ENCODE results near the gene ZNF883.

GRCh38 chr9:112939418-112939817 lies 72.6 kb downstream of the ZNF883 start:
- no peak for TF ChIP-seq POLR2AphosphoS5 (IDR thresholded peaks at IDR 0.05; ENCODE audit: low read depth, low read length)
- no peak for TF ChIP-seq CTCF (IDR thresholded peaks at IDR 0.05; ENCODE audit: control extremely low read depth in 1 of 3, insufficient read depth in 1 of 3, low read depth in 1 of 3, low read length in 3 of 3)
- no peak for TF ChIP-seq KDM5A (IDR thresholded peaks at IDR 0.05; ENCODE audit: low read length)
- TF ChIP-seq EGR1 (IDR thresholded peaks at IDR 0.05; ENCODE audit: borderline replicate concordance, low read depth, low read length), result no peak
